Stimulated activated CD4-positive, alpha-beta T cell treated with anti-CD3 and anti-CD28 coated beads, TNF-alpha, amount 100 ng/mL, for 24 hours (primary cell): Measurements from ENCODE around the gene TRMT61B.

ENCODE experiments used
- DNase-seq, 3 experiments: peaks; one replicate each; pipeline ENCODE4 v3.0.0-alpha.2; 2020; ENCODE audit warnings: low read depth in 3 of 3

The TRMT61B gene

DNA sequence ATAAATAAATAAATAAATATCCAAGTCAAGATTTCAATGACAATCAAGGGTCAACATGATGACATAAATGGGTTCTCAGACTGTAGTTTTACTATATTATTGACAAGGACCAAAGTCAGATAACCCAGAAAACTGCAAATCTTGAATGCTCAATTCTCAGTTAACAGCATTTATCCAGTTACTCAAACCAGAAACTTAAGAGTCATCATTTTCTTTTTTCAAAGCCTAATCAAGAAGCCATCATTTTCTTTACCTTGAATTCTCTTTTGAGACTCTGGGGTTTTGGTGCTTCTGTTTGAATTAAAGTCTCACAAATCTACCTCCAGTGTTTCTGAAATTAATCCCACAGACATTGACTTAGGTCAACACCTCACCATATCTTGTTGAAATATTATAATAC, 14.1 kb downstream of the TRMT61B start:
- no peak for DNase-seq

DNA sequence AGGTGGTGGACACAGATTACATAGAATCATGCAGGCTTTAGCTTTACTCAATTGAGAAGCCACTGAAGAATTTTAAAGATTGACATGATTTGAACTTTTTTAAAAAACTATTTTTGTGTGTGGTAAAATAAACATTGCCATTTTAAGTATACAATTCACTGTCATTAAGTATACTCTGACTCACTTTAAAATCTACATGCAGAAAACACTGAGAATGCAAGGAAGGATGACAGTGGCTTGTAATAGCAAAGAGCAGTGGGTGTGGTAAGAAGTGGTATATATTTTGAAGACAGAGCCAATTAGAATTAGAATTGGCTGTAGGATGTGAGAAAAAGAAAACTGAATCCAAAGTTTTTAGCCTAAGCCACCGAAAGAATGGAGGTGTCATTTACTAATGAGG, 14.9 kb downstream of the TRMT61B start:
- no peak for DNase-seq

DNA sequence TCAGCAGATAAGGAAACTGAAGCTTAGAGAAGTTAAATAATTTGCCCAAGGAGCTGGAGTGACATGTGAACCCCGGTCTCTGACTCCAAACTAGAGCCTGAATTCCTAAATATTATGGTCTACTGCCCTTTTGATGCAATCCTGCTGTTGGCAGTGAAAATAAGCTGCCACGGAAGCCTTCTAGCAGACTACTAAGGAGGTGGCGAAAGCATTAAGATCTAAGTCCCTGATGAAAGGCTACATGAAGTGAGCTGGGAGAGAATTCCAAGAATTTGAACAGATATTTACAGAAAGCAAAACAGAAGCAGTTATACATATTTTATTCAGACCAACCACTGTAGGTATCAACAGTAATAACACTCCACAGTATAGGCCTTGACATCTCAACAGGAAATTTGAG, 28.1 kb downstream of the TRMT61B start:
- no peak for DNase-seq

DNA sequence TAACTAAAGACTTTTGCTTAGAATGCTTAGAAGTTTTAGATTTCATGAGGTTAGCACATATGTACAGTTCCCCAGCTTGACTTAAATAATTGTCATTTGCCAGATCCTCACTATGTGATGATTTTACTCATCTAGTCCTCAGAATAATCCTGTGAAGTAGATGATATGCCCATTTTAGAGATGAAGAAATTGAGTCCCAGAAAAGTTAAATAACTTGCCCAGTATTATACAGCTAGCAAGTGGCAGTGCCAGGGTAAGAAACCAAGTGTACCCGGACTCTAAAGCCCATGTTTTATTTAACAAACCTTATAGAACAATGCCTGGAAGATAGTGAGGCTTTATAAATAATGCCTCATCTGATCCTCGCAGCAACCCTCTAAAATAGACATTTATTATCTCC, 31.1 kb downstream of the TRMT61B start:
- no peak for DNase-seq

DNA sequence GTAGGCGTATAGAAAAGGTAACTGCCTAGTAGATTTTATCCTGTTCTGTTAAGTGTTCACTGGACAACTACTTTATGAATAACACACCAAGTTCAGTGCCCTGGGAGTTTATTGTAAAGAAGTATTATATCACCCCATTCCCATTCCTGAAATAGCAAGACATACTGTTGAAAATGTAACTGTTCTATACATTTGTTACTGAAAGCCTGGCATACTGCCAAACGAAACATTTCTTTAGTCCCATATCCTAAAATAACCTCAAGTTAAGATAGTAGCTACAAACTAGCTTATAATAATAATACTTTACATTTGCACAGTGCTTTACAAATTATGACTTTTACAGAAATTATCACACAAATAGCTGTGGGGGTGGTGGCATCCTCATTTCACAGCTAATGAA, 34.3 kb downstream of the TRMT61B start:
- DNase-seq = no peak

DNA sequence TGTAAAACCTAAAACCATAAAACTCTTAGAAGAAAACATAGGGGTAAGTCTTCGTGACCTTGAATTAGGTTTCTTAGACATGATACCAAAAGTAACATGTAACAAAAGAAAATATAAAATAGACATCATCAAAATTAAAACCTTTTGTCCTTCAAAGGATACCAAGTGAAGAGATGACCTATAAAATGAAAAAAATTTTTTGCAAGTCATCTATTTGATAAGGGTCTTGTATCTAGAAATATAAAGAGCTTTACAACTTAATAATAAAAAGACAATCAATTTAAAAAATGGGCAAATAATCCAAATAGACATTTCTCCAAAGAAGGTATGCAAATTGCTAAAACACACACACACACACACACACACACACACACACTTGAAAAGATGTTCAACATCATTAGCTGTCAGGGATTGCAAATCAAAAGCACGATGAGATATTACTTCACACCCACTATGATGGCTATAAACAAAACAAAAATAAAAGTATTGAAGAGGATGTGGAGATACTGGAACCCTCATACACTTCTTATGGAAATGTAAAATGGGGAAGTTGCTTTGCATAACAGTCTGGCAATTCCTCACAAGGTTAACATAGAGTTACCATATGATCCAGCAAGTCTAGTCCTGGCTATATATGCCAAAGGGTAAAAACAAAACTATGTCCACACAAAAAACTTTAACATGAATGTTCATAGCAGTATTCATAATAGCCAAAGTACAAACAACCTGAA, 36.2 kb downstream of the TRMT61B start:
- no peak for DNase-seq

DNA sequence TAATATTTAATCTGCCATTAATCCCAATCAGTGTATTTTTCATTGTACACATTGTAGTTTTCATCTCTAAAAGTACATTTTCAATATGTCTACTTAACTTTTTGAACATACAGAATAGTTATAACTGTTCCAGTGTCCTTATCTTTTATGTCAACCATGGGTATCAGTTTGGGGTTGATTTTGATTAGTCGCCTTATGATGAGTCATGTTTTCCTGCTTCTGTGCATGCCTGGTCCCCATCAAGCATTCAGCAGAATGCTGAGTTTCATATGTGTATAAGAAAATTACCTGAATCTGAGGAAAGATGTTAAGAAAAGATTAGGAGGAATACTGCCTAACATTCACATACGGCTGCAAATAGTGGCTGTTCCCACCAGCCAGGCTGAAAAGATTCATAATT, 41.7 kb downstream of the TRMT61B start:
- DNase-seq = no peak

DNA sequence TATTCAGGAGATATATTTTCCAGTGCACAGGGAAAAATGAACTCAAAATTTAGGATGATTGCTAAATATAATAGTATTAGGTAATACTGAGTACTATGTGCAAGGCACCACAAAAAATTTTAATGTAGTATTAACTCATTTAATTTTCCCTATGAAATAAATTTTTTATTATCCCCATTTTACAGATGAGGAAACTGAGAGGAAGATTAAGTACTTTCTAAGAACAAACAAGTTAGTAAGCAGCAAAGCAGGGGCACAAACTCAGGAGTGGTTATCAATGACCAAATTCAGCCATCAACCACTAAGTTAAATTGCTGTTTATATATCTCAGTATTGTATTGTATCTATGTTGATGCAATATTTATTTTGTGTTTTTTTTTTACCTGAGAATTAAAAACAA, 45.2 kb downstream of the TRMT61B start:
- DNase-seq = no peak

DNA sequence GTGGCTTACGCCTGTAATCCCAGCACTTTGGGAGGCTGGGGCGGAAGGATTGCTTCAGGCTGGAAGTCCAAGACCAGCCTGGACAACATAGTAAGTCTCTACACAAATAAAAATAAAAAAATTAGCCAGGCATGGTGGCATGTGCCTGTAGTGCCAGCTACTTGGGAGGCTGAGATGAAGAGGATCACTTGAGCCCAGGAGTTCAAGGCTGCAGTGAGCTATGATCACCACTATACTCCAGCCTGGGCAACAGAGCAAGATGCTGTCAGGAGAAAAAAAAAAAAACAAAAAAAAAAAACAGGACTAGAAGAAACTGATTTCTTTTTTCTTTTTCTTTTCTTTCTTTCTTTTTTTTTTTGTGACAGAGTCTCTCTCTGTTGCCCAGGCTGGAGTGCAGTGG, 45.9 kb downstream of the TRMT61B start:
- DNase-seq = no peak

DNA sequence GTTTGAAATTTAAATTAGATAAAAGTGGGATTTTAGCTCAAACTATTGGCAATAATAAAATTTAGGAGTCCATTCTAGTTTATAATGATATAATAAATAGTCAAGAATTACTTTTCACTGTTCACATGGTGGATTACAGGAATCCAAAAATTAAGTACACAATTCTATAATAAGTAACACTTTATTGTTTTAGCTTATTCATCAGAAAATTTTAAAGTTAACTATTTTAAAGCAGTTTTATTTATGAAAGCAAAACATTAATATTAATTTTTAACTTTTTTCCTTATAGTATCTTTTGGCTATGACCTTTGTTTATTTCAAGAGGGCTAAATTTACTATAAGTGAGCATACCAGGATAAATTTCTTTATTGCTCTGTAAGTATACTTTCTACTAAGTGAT, 48.1 kb downstream of the TRMT61B start:
- no peak for DNase-seq

DNA sequence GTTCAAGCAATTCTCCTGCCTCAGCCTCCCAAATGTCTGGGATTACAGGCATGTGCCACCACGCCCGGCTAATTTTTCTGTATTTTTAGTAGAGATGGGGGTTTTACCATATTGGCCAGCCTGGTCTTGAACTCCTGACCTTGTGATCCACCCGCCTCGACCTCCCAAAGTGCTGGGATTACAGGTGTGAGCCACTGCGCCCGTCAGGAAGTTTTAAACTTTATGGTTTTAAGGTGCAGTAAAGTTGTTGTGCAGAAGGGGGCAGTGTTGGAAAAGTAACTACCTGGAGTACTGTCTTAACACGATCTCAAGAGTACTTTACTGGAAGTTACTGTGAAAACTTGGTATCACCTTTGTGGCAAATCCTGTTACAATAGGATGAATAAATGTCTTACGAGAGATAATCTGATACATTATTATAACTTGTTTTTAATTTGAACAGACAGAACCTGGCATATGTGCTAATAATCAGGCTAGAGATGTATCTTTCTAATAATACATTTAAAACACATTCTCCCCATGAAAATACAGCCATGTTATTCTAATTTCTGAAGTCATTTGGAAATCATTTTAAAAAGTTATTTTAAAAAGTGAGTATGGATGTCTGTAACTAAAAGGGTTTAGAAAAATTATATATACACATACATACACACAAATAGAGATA, 48.7 kb downstream of the TRMT61B start:
- DNase-seq = peak; percentile 21 to 65 (median 32)

DNA sequence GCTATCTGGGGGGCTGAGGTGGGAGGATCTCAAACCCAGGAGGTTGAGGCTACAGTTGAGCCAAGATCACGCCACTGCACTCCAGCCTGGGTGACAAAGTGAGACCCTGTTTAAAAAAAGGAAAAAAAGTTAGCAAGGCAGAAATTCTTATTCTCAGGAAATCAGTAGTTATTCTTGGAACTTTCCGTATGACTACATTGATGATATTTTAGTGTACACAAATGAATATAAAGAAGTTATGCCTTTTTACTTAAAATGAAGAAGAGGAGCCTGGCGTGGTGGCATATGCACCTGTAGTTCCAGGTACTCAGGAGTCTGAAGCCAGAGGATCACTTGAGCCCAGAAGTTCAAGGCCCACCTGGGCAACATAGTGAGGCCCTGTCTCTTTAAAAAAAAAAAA, 52.1 kb downstream of the TRMT61B start:
- no peak for DNase-seq

DNA sequence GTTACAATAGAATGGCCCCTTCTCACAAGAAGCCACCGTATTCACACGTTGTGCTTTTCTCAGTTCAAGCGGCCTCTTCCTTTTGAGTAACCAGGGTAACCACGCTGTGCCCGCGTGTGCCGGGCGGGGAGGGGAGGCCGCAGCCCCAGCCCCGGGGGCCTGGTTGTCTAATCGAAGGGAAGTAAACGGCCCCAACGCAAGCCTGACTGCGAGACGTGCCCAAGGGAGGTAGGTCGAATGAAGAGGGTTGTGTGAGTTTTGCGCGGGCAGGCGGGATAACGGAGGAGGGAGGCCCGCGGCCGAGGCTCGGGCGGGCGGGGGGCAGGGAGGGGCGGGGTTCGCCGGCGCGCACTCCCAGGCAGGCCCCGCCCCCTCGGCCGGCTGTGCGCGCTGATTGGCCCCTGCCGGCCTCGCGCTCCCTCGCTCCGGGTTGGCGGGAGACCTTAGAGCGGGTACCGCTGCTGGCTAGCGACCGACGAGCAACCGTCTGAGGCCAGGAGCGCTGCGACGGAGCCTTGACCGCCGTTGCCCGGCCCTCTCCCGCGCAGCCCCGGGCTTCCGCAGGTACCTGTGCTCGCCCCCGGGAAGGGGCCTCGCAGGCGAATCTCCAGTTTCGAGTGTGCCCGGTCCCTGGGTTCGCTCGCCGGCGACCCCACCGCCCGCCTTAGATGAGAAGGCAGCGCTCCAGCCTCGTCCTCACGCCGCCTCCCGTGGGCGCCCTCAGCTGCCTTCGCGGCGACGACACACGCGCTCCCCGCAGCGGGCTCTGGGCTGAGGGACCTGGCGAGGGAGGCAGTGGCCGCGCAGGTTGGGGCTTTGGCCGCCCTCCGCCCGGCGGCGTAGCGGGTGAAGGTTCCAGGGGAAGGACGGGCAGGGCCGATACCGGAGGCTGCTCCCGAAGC, 59.5 kb downstream of the TRMT61B start, which contains the start of gene SPDYA:
Gene SPDYA (plus strand): TSS at position 451 of the 902 bp plus-strand sequence. CDS start 5,181 bp downstream, outside the sequence.
- DNase-seq = peak; percentile 51 to 79 (median 63)

DNA sequence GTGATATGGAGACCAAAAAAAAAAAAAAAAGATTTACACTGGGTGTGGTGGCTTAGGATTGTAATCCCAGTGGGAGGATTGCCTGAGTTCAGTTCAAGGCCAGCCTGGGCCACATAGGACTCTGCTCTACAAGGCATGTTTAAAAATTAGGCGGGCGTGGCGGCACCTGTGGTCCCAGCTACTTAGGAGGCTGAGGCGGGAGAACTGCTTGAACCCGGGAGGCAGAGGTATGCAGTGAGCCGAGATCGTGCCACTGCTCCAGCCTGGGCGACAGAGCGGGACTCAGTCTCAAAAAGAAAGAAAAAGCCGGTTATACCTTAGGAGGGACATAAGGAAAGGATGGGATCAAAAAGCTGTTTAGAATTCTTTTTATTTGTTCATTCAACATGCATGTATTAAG, 60.2 kb downstream of the TRMT61B start:
- DNase-seq = no peak

DNA sequence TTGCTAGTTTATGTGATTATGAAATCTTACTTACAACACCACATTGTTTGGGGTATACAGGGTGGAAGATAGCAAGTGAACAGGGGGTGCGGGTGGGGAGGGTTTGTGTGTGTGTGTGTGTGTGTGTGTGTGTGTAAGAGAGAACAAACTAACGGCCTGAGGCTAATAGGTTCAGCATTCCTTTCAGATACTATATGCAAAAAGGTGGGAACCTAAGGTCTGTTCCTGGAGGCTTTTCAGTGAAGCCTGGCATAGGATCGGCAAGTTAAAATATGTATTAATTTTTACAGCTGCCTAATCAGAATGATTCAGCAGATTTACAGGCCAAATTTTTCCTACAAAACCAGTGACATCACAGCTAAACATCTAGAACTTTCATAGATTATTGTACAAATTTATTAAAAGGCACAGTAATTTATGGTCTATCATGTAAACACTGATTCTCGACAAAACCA, 67.1 kb downstream of the TRMT61B start:
- DNase-seq = no peak

DNA sequence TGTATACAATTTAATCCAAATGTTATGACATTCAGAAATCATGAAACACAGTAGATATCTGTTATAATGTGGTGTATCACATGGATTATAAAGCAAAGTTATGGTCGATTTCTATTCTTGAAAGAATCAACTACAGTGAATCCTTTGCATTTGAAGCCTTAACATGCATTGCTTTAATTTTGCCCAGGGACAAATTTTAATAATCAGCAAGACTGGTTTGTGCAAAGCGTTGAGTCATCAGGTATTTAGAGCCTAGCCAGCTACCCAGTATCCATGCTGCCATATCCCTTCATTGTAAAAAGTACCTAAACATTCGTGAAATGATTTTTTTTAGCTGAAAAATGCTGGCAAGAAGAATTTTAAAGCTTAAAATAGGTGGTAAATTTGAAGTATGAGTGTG, 68.4 kb downstream of the TRMT61B start:
- DNase-seq = no peak
